Nephron (organoid): ENCODE measurements around the gene TTC6.
A peak's percentile ranks its signal among the peaks of the same experiment; 100 is the strongest.

Source experiments
- H3K27ac Mint-ChIP-seq, 3 experiments: 2 replicates each; pipeline ENCODE4 v1.8.0; 2020; ENCODE audit warnings: mixed read lengths in 3 of 3, mild to moderate bottlenecking in 2 of 3, moderate library complexity in 1 of 3
- H3K27me3 Mint-ChIP-seq: 2 replicates; pipeline ENCODE4 v1.8.0; 2021; ENCODE audit warnings: low read depth, mild to moderate bottlenecking, moderate library complexity, mixed read lengths
- H3K36me3 Mint-ChIP-seq: 2 replicates; pipeline ENCODE4 v1.8.0; 2020; ENCODE audit warnings: low read depth, mixed read lengths
- H3K4me1 Mint-ChIP-seq: 2 replicates; pipeline ENCODE4 v1.8.0; 2020; ENCODE audit warnings: mixed read lengths
- H3K4me3 Mint-ChIP-seq, 3 experiments: 2 replicates each; pipeline ENCODE4 v1.8.0; 2020; ENCODE audit warnings: mild to moderate bottlenecking in 3 of 3, mixed read lengths in 3 of 3, moderate library complexity in 2 of 3
- H3K9me3 Mint-ChIP-seq: 2 replicates; pipeline ENCODE4 v1.8.0; 2020; ENCODE audit warnings: mixed read lengths
- CTCF ChIP-seq, 3 experiments: fragments of 200-600 bp; sonication (generic); IDR thresholded peaks; one replicate each; pipeline ENCODE4 v1.5.0; 2021; ENCODE audit warnings: antibody characterized with exemption in 3 of 3; ENCODE audit not compliant: unreplicated experiment in 3 of 3

TTC6 gene

GRCh38 chr14:37587131-37587803 lies 8.2 kb upstream of the TTC6 start:
- peaks cover 100% of the 10 kb centered on the region for H3K27me3 Mint-ChIP-seq
- no peak for TF ChIP-seq CTCF (IDR thresholded peaks at IDR 0.05; ENCODE audit: unreplicated experiment in 3 of 3)
- peak overlapping the region in 1 of 3 experiments; percentile 29 for H3K4me3 Mint-ChIP-seq
- H3K36me3 Mint-ChIP-seq, result no peaks in the 10 kb centered on the region
- no peak overlapping the region for H3K27ac Mint-ChIP-seq
- peaks cover 19% of the 10 kb centered on the region for H3K4me1 Mint-ChIP-seq
- H3K9me3 Mint-ChIP-seq, result peaks cover 3% of the 10 kb centered on the region

GRCh38 chr14:37587881-37588666 lies 7.4 kb upstream of the TTC6 start:
- no peak for TF ChIP-seq CTCF (IDR thresholded peaks at IDR 0.05; ENCODE audit: unreplicated experiment in 3 of 3)
- Mint-ChIP-seq H3K27ac (no peak overlapping the region), H3K4me1 (peaks cover 19% of the 10 kb centered on the region), H3K27me3 (peaks cover 100% of the 10 kb centered on the region), H3K9me3 (peaks cover 3% of the 10 kb centered on the region), H3K4me3 (peak overlapping the region; percentile 38 to 49 (median 39)), H3K36me3 (no peaks in the 10 kb centered on the region)

DNA sequence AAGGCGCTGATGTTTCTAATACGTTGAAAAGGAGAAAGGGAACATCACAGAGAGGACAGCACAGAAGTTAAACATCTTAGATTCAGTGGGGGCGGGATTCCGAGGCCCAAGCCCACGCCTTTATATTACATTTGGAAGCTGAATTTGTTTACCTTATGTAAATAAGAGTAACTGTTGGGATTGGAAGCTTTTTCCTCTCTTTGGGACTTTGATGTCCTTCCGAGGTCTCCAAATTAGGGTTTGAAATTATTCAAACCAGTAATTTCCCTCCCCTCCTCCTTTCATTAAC lies 6.8 kb upstream of the TTC6 start:
- H3K36me3 Mint-ChIP-seq, result no peaks in the 10 kb centered on the region
- peak overlapping the region; percentile 38 to 49 (median 39) for H3K4me3 Mint-ChIP-seq
- H3K27ac Mint-ChIP-seq, result no peak overlapping the region
- peaks cover 100% of the 10 kb centered on the region for H3K27me3 Mint-ChIP-seq
- H3K4me1 Mint-ChIP-seq, result peaks cover 19% of the 10 kb centered on the region
- peaks cover 3% of the 10 kb centered on the region for H3K9me3 Mint-ChIP-seq
- TF ChIP-seq CTCF (IDR thresholded peaks at IDR 0.05; ENCODE audit: unreplicated experiment in 3 of 3), result no peak

GRCh38 chr14:37588956-37589714 lies 6.3 kb upstream of the TTC6 start:
- Mint-ChIP-seq H3K4me3 (peak overlapping the region in 1 of 3 experiments; percentile 47), H3K27ac (no peak overlapping the region), H3K36me3 (no peaks in the 10 kb centered on the region), H3K4me1 (peaks cover 21% of the 10 kb centered on the region), H3K27me3 (peaks cover 100% of the 10 kb centered on the region), H3K9me3 (peaks cover 3% of the 10 kb centered on the region)
- TF ChIP-seq CTCF (IDR thresholded peaks at IDR 0.05; ENCODE audit: unreplicated experiment in 3 of 3), result no peak

- TF ChIP-seq CTCF (IDR thresholded peaks at IDR 0.05; ENCODE audit: unreplicated experiment in 3 of 3), result no peak
- H3K27ac Mint-ChIP-seq, result no peak overlapping the region
- peaks cover 3% of the 10 kb centered on the region for H3K9me3 Mint-ChIP-seq
- peaks cover 100% of the 10 kb centered on the region for H3K27me3 Mint-ChIP-seq
- peaks cover 25% of the 10 kb centered on the region for H3K4me1 Mint-ChIP-seq
- peak overlapping the region in 1 of 3 experiments; percentile 20 for H3K4me3 Mint-ChIP-seq
- no peaks in the 10 kb centered on the region for H3K36me3 Mint-ChIP-seq
These were observed 5.6 kb upstream of the TTC6 start for GRCh38 chr14:37589715-37590427.
